Psoas muscle (tissue), 8 donors: ENCODE data around the gene PGBD5. TPM values are rescaled to one million over a fixed set of nuclear protein-coding genes. Genes with fewer than 3 reads are reported as not detected.

ENCODE experiments used
- ATAC-seq, 4 donors: fragments of 200-7000 bp; cut with Tn5 transposase; one replicate each; pipeline ENCODE4 v1.9.1; 2020; ENCODE audit warnings: moderate library complexity in 3 of 4, mild to moderate bottlenecking in 2 of 4
- DNase-seq, 2 donors: peaks; one replicate each; pipeline ENCODE4 v3.0.0-alpha.2; 2020
- H3K27ac ChIP-seq: fragments of 200-600 bp; one replicate; pipeline ENCODE4 v1.8.0; 2022
- H3K27me3 ChIP-seq, 3 donors: fragments of 200-600 bp in 1 of 3; one replicate each; pipeline versions ENCODE4 v1.6.1 to v1.8.0; 2013 to 2022; ENCODE audit warnings: low read length in 2 of 3, mild to moderate bottlenecking in 2 of 3, moderate library complexity in 1 of 3; ENCODE audit not compliant: insufficient read depth in 3 of 3
- H3K36me3 ChIP-seq, 2 donors: fragments of 200-600 bp in 1 of 2; one replicate each; pipeline versions ENCODE4 v1.6.1 to v1.8.0; 2013 to 2022; ENCODE audit warnings: low read depth in 1 of 2, mild to moderate bottlenecking in 1 of 2, moderate library complexity in 1 of 2; ENCODE audit not compliant: insufficient read depth in 1 of 2
- H3K4me1 ChIP-seq: fragments of 200-600 bp; one replicate; pipeline ENCODE4 v1.8.0; 2022
- H3K4me3 ChIP-seq: fragments of 200-600 bp; one replicate; pipeline ENCODE4 v1.8.0; 2022; ENCODE audit warnings: mild to moderate bottlenecking
- H3K9me3 ChIP-seq: fragments of 200-600 bp; one replicate; pipeline ENCODE4 v1.8.0; 2022
- WGBS, 3 donors: extraction: QIAGEN DNeasy Blood & Tissue Kit; methylation state at CpG; one replicate each; pipeline versions ENCODE4 v1.1.6 to v1.1.7; 2013; 5-methylcytosine and 5-hydroxymethylcytosine counted together
- intact Hi-C, 2 donors: fragments of 100-400 bp; cut with DNase I; formaldehyde crosslinking; loops; one replicate each; pipeline versions ENCODE4 v1.11.0 to v1.14.2; 2022
- polyA plus RNA-seq, 3 donors: library from polyadenylated mRNA; stranded (reverse); fragments of 200-250 nt; gene quantifications; one replicate each; pipeline ENCODE4 v1.2.3, GENCODE V29; 2013
- total RNA-seq, 4 donors: library from RNA; stranded (reverse); fragmentation: NEBNext Ultra II Directional in 2 of 4; extraction: Animal tissue kit (Norgen Biotek cat#: 25700) in 2 of 4; gene quantifications; one replicate each; pipeline versions ENCODE4 v1.2.1 to v1.2.4, GENCODE V29; 2021 to 2023
- TF ChIP-seq, protein P1 (sequence below): fragments of 200-600 bp; IDR thresholded peaks from one replicate; pipeline ENCODE4 v1.8.0; 2022; ENCODE audit warnings: antibody characterized with exemption
- donor health status: healthy with polysubstance abuse.
- donor health status: DM: no; HTN: no; CAD: no; lungs with moderate emphysema.
- donor health status: Bipolar disorder and iron deficiency.
- donor health status: healthy.
- donor health status: DM: yes; HTN: yes; CAD: no.
- donor health status: DM: no; HTN: no; CAD: no.
- donor health status: DM: no; HTN: no; CAD: no.
- donor health status: DM: yes; HTN: yes; CAD: no.

PGBD5 gene
- total and polyA plus RNA-seq, 7 donors = 2.1 to 9.8 (median 4.5) TPM

- H3K9me3 ChIP-seq = no peaks in the 10 kb centered on the region
- H3K36me3 ChIP-seq = no peaks in the 10 kb centered on the region
- H3K27me3 ChIP-seq = peaks cover 0 to 9% (median 0%) of the 10 kb centered on the region in 3 donors
- no peaks in the 10 kb centered on the region for H3K4me1 ChIP-seq
- H3K4me3 ChIP-seq = no peak overlapping the region
- TF ChIP-seq, protein P1, sequence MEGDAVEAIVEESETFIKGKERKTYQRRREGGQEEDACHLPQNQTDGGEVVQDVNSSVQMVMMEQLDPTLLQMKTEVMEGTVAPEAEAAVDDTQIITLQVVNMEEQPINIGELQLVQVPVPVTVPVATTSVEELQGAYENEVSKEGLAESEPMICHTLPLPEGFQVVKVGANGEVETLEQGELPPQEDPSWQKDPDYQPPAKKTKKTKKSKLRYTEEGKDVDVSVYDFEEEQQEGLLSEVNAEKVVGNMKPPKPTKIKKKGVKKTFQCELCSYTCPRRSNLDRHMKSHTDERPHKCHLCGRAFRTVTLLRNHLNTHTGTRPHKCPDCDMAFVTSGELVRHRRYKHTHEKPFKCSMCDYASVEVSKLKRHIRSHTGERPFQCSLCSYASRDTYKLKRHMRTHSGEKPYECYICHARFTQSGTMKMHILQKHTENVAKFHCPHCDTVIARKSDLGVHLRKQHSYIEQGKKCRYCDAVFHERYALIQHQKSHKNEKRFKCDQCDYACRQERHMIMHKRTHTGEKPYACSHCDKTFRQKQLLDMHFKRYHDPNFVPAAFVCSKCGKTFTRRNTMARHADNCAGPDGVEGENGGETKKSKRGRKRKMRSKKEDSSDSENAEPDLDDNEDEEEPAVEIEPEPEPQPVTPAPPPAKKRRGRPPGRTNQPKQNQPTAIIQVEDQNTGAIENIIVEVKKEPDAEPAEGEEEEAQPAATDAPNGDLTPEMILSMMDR = no peak
- 23 to 42% (median 34%) methylated on average over 4 of the region's 4 CpGs for WGBS, 3 donors
- H3K27ac ChIP-seq = no peak overlapping the region
- ATAC-seq = no peak
- DNase-seq = no peak
- intact Hi-C loops = no loop called here
These were observed 38.5 kb upstream of the PGBD5 start for GRCh38 chr1:230464671-230465070.

DNA sequence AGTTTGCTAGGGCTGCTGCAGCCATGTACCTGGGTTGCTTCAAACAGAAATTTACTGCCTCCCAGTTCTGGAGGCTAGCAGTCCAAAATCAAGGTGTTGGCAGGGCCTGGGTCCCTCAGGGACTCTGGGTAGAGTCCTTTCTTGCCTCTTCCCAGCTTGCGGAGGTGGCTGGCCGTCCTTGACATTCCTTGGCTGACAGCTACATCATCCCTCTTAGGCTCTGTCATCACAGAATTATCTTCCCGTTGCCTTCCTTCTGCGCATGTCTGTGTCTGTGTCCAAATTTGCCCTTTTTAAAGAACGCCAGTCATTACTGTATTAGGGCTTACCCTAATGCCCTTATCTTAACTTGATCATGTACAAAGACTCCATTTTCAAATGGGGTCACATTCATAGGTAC lies 37.6 kb upstream of the PGBD5 start:
- DNase-seq = peak in 1 of 2 donors; percentile 12
- TF ChIP-seq, protein P1 = no peak
- WGBS, 3 donors = 70 to 80% (median 78%) methylated on average over 5 of the region's 5 CpGs

GRCh38 chr1:230463326-230463725 lies 37.2 kb upstream of the PGBD5 start:
- Histone ChIP-seq H3K4me1 (no peaks in the 10 kb centered on the region), H3K27me3 (peaks cover 0 to 9% (median 0%) of the 10 kb centered on the region in 3 donors), H3K27ac (no peak overlapping the region), H3K4me3 (no peak overlapping the region), H3K36me3 (no peaks in the 10 kb centered on the region), H3K9me3 (no peaks in the 10 kb centered on the region)
- 43 to 79% (median 66%) methylated on average over 2 of the region's 2 CpGs for WGBS, 3 donors
- intact Hi-C loops = no loop called here
- ATAC-seq (no peak), DNase-seq (no peak)
- TF ChIP-seq, protein P1 = no peak

More for the DNA sequence above, 37.6 kb upstream of the PGBD5 start:
- H3K27ac ChIP-seq = no peak overlapping the region
- H3K36me3 ChIP-seq = no peaks in the 10 kb centered on the region
- peak in 1 of 4 donors; percentile 61 for ATAC-seq
- no peaks in the 10 kb centered on the region for H3K9me3 ChIP-seq
- no peak overlapping the region for H3K4me3 ChIP-seq
- no peaks in the 10 kb centered on the region for H3K4me1 ChIP-seq
- H3K27me3 ChIP-seq = peaks cover 0 to 9% (median 0%) of the 10 kb centered on the region in 3 donors
- intact Hi-C loops = no loop called here

DNA sequence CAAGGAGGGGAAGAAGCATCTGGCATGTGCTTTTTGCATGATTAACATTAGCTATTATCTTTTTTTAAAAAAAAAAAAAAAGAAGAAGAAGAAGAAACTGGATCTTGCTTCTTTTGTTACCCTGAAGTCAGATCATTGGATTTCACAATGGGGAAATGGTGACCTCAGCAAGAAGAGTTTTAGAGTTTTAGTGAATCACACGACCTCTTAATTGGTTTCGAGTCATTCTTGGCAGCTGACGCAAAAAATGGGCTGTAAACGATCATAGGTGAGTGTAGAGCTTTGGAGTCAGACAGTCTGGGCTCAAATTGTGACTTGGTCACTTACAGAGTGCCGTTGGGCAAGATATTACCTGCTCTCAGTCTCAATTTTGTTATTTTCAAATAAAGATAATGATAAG lies 33.3 kb upstream of the PGBD5 start:
- H3K27me3 ChIP-seq = peaks cover 0 to 9% (median 0%) of the 10 kb centered on the region in 3 donors
- H3K27ac ChIP-seq = no peak overlapping the region
- H3K36me3 ChIP-seq = no peaks in the 10 kb centered on the region
- H3K4me3 ChIP-seq = no peak overlapping the region
- WGBS, 3 donors = 61 to 64% (median 63%) methylated on average over 5 of the region's 5 CpGs
- ATAC-seq = no peak
- intact Hi-C loops = no loop called here
- DNase-seq = no peak
- no peaks in the 10 kb centered on the region for H3K4me1 ChIP-seq
- no peaks in the 10 kb centered on the region for H3K9me3 ChIP-seq
- TF ChIP-seq, protein P1 = no peak

- Histone ChIP-seq H3K9me3 (no peaks in the 10 kb centered on the region), H3K4me1 (no peaks in the 10 kb centered on the region), H3K36me3 (no peaks in the 10 kb centered on the region), H3K4me3 (no peak overlapping the region), H3K27ac (no peak overlapping the region), H3K27me3 (peaks cover 0 to 9% (median 0%) of the 10 kb centered on the region in 3 donors)
- DNase-seq (no peak), ATAC-seq (no peak)
- intact Hi-C loops = no loop called here
- TF ChIP-seq, protein P1 = no peak
- WGBS, 3 donors = 57 to 73% (median 57%) methylated on average over 1 of the region's 1 CpG
These were observed 32.4 kb upstream of the PGBD5 start for GRCh38 chr1:230458509-230458908.
